HG03442 (cell line): ENCODE data around the gene ST6GALNAC6.
A peak's percentile ranks its signal among the peaks of the same experiment; 100 is the strongest.

Source experiments
- ATAC-seq: cut with Tn5 transposase; IDR thresholded peaks from one replicate; pipeline ENCODE4 v1.9.1; 2021; ENCODE audit warnings: mild to moderate bottlenecking, moderate library complexity; ENCODE audit not compliant: unreplicated experiment

The ST6GALNAC6 gene

GRCh38 chr9:127899128-127899943 is at the start of gene ST6GALNAC6:
Gene ST6GALNAC6, minus strand, starts transcription at chr9:127899603. Its CDS starts 1,622 bp downstream, at chr9:127897981.
- ATAC-seq = peak; percentile 54

GRCh38 chr9:127947841-127948710 is 48.7 kb upstream of the ST6GALNAC6 start:
- no peak for ATAC-seq

GRCh38 chr9:127946728-127947127 is 47.3 kb upstream of the ST6GALNAC6 start:
- ATAC-seq = no peak

GRCh38 chr9:127945942-127946341 is 46.5 kb upstream of the ST6GALNAC6 start:
- no peak for ATAC-seq

- ATAC-seq = no peak
Observed at GRCh38 chr9:127945338-127945737, 45.9 kb upstream of the ST6GALNAC6 start.

- no peak for ATAC-seq
Observed at GRCh38 chr9:127944586-127945218, 45.3 kb upstream of the ST6GALNAC6 start.

GRCh38 chr9:127943731-127944144 is 44.3 kb upstream of the ST6GALNAC6 start:
- ATAC-seq = peak; percentile 64

- no peak for ATAC-seq
Observed at GRCh38 chr9:127943011-127943662, 43.7 kb upstream of the ST6GALNAC6 start.

GRCh38 chr9:127942216-127943010 is 43.0 kb upstream of the ST6GALNAC6 start:
- no peak for ATAC-seq

GRCh38 chr9:127941961-127942215 is 42.5 kb upstream of the ST6GALNAC6 start:
- ATAC-seq = no peak

GRCh38 chr9:127941062-127941960 is 41.9 kb upstream of the ST6GALNAC6 start:
- ATAC-seq = no peak

- no peak for ATAC-seq
Observed at GRCh38 chr9:127940593-127940992, 41.2 kb upstream of the ST6GALNAC6 start.

GRCh38 chr9:127938298-127938690 is 38.9 kb upstream of the ST6GALNAC6 start:
- no peak for ATAC-seq

- peak; percentile 93 for ATAC-seq
Observed at GRCh38 chr9:127937388-127938297, 38.2 kb upstream of the ST6GALNAC6 start, which contains the start of gene DPM2. Gene DPM2, minus strand, starts transcription at chr9:127937854. Its CDS starts 34 bp downstream, at chr9:127937820.

- no peak for ATAC-seq
Observed at GRCh38 chr9:127937056-127937387, 37.6 kb upstream of the ST6GALNAC6 start.

- ATAC-seq = no peak
Observed at GRCh38 chr9:127936347-127936852, 37.0 kb upstream of the ST6GALNAC6 start.

- ATAC-seq = no peak
Observed at GRCh38 chr9:127935765-127936221, 36.4 kb upstream of the ST6GALNAC6 start.

- ATAC-seq = no peak
Observed at GRCh38 chr9:127934986-127935385, 35.6 kb upstream of the ST6GALNAC6 start.
